Measurements from ENCODE around the gene KLF3. TPM values are rescaled to one million over a fixed set of nuclear protein-coding genes. Genes with fewer than 3 reads are reported as not detected.

KLF3 gene
- total and polyA plus RNA-seq, 2 experiments from 2014 or later: 15.0 to 16.5 TPM

DNA sequence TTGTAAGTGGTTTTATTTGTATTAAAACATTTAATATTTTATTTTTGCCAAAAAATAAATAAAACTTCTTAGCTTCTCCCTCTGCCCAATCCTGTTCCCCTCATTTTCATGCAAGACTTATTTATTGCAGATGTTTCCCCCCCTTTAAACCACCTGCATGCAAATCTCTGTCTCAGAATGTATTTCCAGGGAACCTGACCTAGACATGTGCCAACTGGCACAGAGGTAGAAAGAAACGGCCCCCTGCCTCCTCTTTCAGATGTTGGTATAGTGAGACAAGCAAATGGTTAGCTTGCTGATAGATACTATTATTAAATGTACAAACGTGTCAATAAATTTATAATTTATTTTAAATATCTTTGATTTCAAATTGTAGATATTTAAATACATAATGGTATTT lies 47.1 kb downstream of the KLF3 start:
- Histone ChIP-seq H3K36me3 (ENCODE audit: insufficient read depth) (no peaks in the 10 kb centered on the region), H2AFZ (no peak overlapping the region), H3K4me2 (no peak overlapping the region), H3K4me1 (ENCODE audit: insufficient read depth) (no peaks in the 10 kb centered on the region), H3K27ac (ENCODE audit: low read depth) (no peak overlapping the region), H3K4me3 (no peak overlapping the region), H3K27me3 (ENCODE audit: insufficient read depth) (no peaks in the 10 kb centered on the region), H3F3A (replicated peaks; ENCODE audit: low read depth) (no peaks in the 10 kb centered on the region), H3K9me2 (ENCODE audit: insufficient read depth) (no peaks in the 10 kb centered on the region), H3K79me2 (replicated peaks; ENCODE audit: insufficient read depth) (no peaks in the 10 kb centered on the region), H4K20me1 (replicated peaks; ENCODE audit: insufficient read depth) (no peaks in the 10 kb centered on the region)
- no peak overlapping the region for H3K4me3 Mint-ChIP-seq
- DNase-seq (ENCODE audit: low spot score) (no peak), ATAC-seq (no peak)
- no peaks in the 10 kb centered on the region for H3K4me1 Mint-ChIP-seq
- TF ChIP-seq JUNB (IDR thresholded peaks at IDR 0.05; ENCODE audit: unreplicated experiment): no peak
- TF ChIP-seq CREB1 (CRISPR knock-in tag; IDR thresholded peaks at IDR 0.05; ENCODE audit: low read depth): no peak
- TF ChIP-seq ZNF114 (CRISPR knock-in tag; IDR thresholded peaks at IDR 0.05): no peak
- no peak for TF ChIP-seq EZH2 (IDR thresholded peaks at IDR 0.05; ENCODE audit: low read depth, unreplicated experiment)
- no peak for TF ChIP-seq ETS1 (IDR thresholded peaks at IDR 0.05)
- no peak for TF ChIP-seq POLR2AphosphoS5 (IDR thresholded peaks at IDR 0.05; ENCODE audit: low read depth)
- 0 out of 3 replicates have a peak, but pooled peaks cover 3% of the 10 kb centered on the region for H3K36me3 Mint-ChIP-seq (ENCODE audit: low read depth)
- no peak overlapping the region for H3K27ac Mint-ChIP-seq
- H3K27me3 Mint-ChIP-seq (ENCODE audit: insufficient read depth, low read depth, poor library complexity): peaks cover 2% of the 10 kb centered on the region
- H3K9me3 Mint-ChIP-seq: peaks cover 10% of the 10 kb centered on the region; the same call in 2 of the 3 replicates

DNA sequence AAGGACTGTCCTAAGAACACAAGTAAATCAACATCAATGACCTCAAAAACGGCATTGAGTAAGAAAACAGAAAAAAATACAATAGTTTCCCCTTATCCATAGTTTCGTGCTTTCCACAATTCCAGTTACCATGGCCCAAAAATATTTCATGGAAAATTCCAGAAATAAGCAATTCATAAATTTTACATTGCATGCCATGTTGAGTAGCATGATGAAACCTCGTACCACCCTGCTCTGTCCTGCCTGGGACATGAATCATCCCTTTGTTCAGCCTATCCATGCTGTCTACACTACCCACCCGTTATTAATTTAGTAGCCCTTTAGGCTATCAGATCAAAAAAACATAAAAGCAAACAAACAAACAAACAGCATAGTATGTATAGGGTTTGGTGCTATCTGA lies 51.1 kb downstream of the KLF3 start:
- Histone ChIP-seq H3K4me1 (ENCODE audit: insufficient read depth) (no peaks in the 10 kb centered on the region), H3K79me2 (replicated peaks; ENCODE audit: insufficient read depth) (no peaks in the 10 kb centered on the region)
- peaks cover 4% of the 10 kb centered on the region for H3K27me3 Mint-ChIP-seq (ENCODE audit: insufficient read depth, low read depth, poor library complexity)

DNA sequence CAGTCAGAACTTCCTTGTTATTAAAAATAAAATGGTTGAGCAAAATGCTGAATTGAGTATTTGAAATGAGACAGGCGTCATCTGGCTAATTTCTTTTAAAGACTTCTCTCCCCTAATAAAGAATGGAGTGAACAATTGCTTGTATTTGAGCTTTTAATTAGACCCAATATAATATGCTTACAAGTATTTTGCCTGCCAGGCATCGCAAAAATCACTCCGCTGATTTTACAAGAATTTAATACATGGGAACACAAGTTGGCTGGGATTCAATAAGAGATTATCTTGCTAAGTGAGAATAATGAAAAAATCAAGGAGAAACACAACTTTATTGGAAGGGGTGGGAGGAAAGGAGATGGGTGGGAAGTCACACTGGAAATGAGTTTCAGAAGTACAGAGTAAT lies 52.3 kb downstream of the KLF3 start:
- H3K27ac Mint-ChIP-seq: no peak overlapping the region
- 0 out of 3 replicates have a peak, but pooled peaks cover 3% of the 10 kb centered on the region for H3K36me3 Mint-ChIP-seq (ENCODE audit: low read depth)
- Histone ChIP-seq H3K9me2 (ENCODE audit: insufficient read depth) (no peaks in the 10 kb centered on the region), H3K27ac (ENCODE audit: low read depth) (no peak overlapping the region), H3K4me2 (no peak overlapping the region), H3F3A (replicated peaks; ENCODE audit: low read depth) (no peaks in the 10 kb centered on the region), H3K4me1 (ENCODE audit: insufficient read depth) (no peaks in the 10 kb centered on the region), H3K4me3 (no peak overlapping the region), H2AFZ (no peak overlapping the region), H3K79me2 (replicated peaks; ENCODE audit: insufficient read depth) (no peaks in the 10 kb centered on the region), H3K27me3 (ENCODE audit: insufficient read depth) (no peaks in the 10 kb centered on the region), H3K36me3 (ENCODE audit: insufficient read depth) (no peaks in the 10 kb centered on the region), H4K20me1 (replicated peaks; ENCODE audit: insufficient read depth) (no peaks in the 10 kb centered on the region)
- ATAC-seq (no peak), DNase-seq (ENCODE audit: low spot score) (no peak)
- no peaks in the 10 kb centered on the region for H3K4me1 Mint-ChIP-seq
- TF ChIP-seq JUNB (IDR thresholded peaks at IDR 0.05; ENCODE audit: unreplicated experiment) (no peak), CTCF (conservative IDR thresholded peaks at IDR 0.05; ENCODE audit: low read depth in 2 of 2) (no peak), STAT1 (IDR thresholded peaks at IDR 0.05; ENCODE audit: unreplicated experiment) (no peak), NANOG (IDR thresholded peaks at IDR 0.05; ENCODE audit: borderline replicate concordance) (no peak), CREB1 (CRISPR knock-in tag; IDR thresholded peaks at IDR 0.05; ENCODE audit: low read depth) (no peak), ZNF114 (CRISPR knock-in tag; IDR thresholded peaks at IDR 0.05) (no peak), ETS1 (IDR thresholded peaks at IDR 0.05) (no peak), EZH2phosphoT487 (IDR thresholded peaks at IDR 0.05; ENCODE audit: unreplicated experiment) (no peak)
- TF ChIP-seq, protein P1, sequence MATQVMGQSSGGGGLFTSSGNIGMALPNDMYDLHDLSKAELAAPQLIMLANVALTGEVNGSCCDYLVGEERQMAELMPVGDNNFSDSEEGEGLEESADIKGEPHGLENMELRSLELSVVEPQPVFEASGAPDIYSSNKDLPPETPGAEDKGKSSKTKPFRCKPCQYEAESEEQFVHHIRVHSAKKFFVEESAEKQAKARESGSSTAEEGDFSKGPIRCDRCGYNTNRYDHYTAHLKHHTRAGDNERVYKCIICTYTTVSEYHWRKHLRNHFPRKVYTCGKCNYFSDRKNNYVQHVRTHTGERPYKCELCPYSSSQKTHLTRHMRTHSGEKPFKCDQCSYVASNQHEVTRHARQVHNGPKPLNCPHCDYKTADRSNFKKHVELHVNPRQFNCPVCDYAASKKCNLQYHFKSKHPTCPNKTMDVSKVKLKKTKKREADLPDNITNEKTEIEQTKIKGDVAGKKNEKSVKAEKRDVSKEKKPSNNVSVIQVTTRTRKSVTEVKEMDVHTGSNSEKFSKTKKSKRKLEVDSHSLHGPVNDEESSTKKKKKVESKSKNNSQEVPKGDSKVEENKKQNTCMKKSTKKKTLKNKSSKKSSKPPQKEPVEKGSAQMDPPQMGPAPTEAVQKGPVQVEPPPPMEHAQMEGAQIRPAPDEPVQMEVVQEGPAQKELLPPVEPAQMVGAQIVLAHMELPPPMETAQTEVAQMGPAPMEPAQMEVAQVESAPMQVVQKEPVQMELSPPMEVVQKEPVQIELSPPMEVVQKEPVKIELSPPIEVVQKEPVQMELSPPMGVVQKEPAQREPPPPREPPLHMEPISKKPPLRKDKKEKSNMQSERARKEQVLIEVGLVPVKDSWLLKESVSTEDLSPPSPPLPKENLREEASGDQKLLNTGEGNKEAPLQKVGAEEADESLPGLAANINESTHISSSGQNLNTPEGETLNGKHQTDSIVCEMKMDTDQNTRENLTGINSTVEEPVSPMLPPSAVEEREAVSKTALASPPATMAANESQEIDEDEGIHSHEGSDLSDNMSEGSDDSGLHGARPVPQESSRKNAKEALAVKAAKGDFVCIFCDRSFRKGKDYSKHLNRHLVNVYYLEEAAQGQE (IDR thresholded peaks at IDR 0.05; ENCODE audit: unreplicated experiment): no peak
- peaks cover 4% of the 10 kb centered on the region for H3K27me3 Mint-ChIP-seq (ENCODE audit: insufficient read depth, low read depth, poor library complexity)
- H3K9me3 Mint-ChIP-seq: peaks cover 17% of the 10 kb centered on the region
- H3K4me3 Mint-ChIP-seq: no peak overlapping the region

More for the DNA sequence above, 51.1 kb downstream of the KLF3 start:
- Histone ChIP-seq H3K4me2 (no peak overlapping the region), H3K36me3 (ENCODE audit: insufficient read depth) (no peaks in the 10 kb centered on the region), H2AFZ (no peak overlapping the region), H3K27ac (ENCODE audit: low read depth) (no peak overlapping the region), H3K4me3 (no peak overlapping the region), H3F3A (replicated peaks; ENCODE audit: low read depth) (no peaks in the 10 kb centered on the region), H3K9me2 (ENCODE audit: insufficient read depth) (no peaks in the 10 kb centered on the region), H3K27me3 (ENCODE audit: insufficient read depth) (no peaks in the 10 kb centered on the region), H4K20me1 (replicated peaks; ENCODE audit: insufficient read depth) (no peaks in the 10 kb centered on the region)
- Mint-ChIP-seq H3K4me3 (no peak overlapping the region), H3K36me3 (ENCODE audit: low read depth) (0 out of 3 replicates have a peak, but pooled peaks cover 3% of the 10 kb centered on the region), H3K9me3 (peaks cover 17% of the 10 kb centered on the region), H3K27ac (no peak overlapping the region), H3K4me1 (no peaks in the 10 kb centered on the region)
- DNase-seq (ENCODE audit: low spot score) (no peak), ATAC-seq (no peak)
- no peak for TF ChIP-seq STAT1 (IDR thresholded peaks at IDR 0.05; ENCODE audit: unreplicated experiment)
- TF ChIP-seq JUNB (IDR thresholded peaks at IDR 0.05; ENCODE audit: unreplicated experiment): no peak
